ENCODE data around the gene PIK3R2. TPM values are rescaled to one million over a fixed set of nuclear protein-coding genes. Genes with fewer than 3 reads are reported as not detected.

PIK3R2 gene
- total RNA-seq, 1 experiment from 2014 or later, result 37.6 TPM

- TF ChIP-seq CTCF (IDR thresholded peaks at IDR 0.05) (no peak), TCF7L2 (IDR thresholded peaks at IDR 0.05; ENCODE audit: low read depth, low read length) (no peak), POLR2AphosphoS5 (IDR thresholded peaks at IDR 0.05; ENCODE audit: low read depth, low read length) (no peak), REST (IDR thresholded peaks at IDR 0.05; ENCODE audit: insufficient read depth in 1 of 2, low read depth in 2 of 2, low read length in 1 of 2) (no peak), SIN3A (IDR thresholded peaks at IDR 0.05; ENCODE audit: borderline replicate concordance, insufficient read depth, low read depth, low read length) (no peak)
- Histone ChIP-seq H3K4me1 (ENCODE audit: control insufficient read depth, insufficient read depth, low read length) (no peaks in the 10 kb centered on the region), H3K27me3 (ENCODE audit: control insufficient read depth, insufficient read depth, low read length) (no peaks in the 10 kb centered on the region), H3K9me3 (ENCODE audit: control insufficient read depth, insufficient read depth, low read depth, low read length) (no peaks in the 10 kb centered on the region), H3K4me3 (ENCODE audit: low read depth in 2 of 2, low read length in 2 of 2) (no peak overlapping the region), H3K36me3 (ENCODE audit: control insufficient read depth, insufficient read depth, low read length) (no peaks in the 10 kb centered on the region), H3K27ac (ENCODE audit: low read length) (no peak overlapping the region)
- no peak for ATAC-seq
- ChIA-PET CTCF (interaction anchor here (0.7 kb wide), 1 partner anchor 66 kb away, joined by 5 read pairs; no protein-coding TSS in a partner anchor), POLR2A (no interaction called here)
- DNase-seq (ENCODE audit: low read depth, low spot score), result no peak
- intact Hi-C loops (cut with micrococcal nuclease; ENCODE audit: unreplicated experiment) (no loop called here), in situ Hi-C loops (cut with HindIII; ENCODE audit: low pct_unique_long_range_greater_than_20kb, low sequenced_read_pairs) (no loop called here)
- BruUV-seq (replicated peaks), result no TSS peak
Measured at GRCh38 chr19:18183529-18183928, 30.6 kb downstream of the PIK3R2 start.

- DNase-seq (ENCODE audit: low read depth, low spot score) (no peak), ATAC-seq (no peak)
- no peaks in the 10 kb centered on the region for H3K36me3 ChIP-seq (ENCODE audit: control insufficient read depth, insufficient read depth, low read length)
- in situ Hi-C loops (cut with HindIII; ENCODE audit: low pct_unique_long_range_greater_than_20kb, low sequenced_read_pairs), result no loop called here
- POLR2A ChIA-PET, result interaction anchor here (0.6 kb wide), 1 partner anchor 109 kb away, joined by 9 read pairs; no protein-coding TSS in a partner anchor
- BruUV-seq (replicated peaks), result no TSS peak
- CTCF ChIA-PET, result no interaction called here
- no peaks in the 10 kb centered on the region for H3K4me1 ChIP-seq (ENCODE audit: control insufficient read depth, insufficient read depth, low read length)
- no peak overlapping the region for H3K4me3 ChIP-seq (ENCODE audit: low read depth in 2 of 2, low read length in 2 of 2)
- H3K27ac ChIP-seq (ENCODE audit: low read length), result no peak overlapping the region
- no peaks in the 10 kb centered on the region for H3K9me3 ChIP-seq (ENCODE audit: control insufficient read depth, insufficient read depth, low read depth, low read length)
- intact Hi-C loops (cut with micrococcal nuclease; ENCODE audit: unreplicated experiment), result no loop called here
- TF ChIP-seq TCF7L2 (IDR thresholded peaks at IDR 0.05; ENCODE audit: low read depth, low read length) (no peak), CTCF (IDR thresholded peaks at IDR 0.05) (no peak), POLR2AphosphoS5 (IDR thresholded peaks at IDR 0.05; ENCODE audit: low read depth, low read length) (no peak), REST (IDR thresholded peaks at IDR 0.05; ENCODE audit: insufficient read depth in 1 of 2, low read depth in 2 of 2, low read length in 1 of 2) (no peak), SIN3A (IDR thresholded peaks at IDR 0.05; ENCODE audit: borderline replicate concordance, insufficient read depth, low read depth, low read length) (no peak)
- no peaks in the 10 kb centered on the region for H3K27me3 ChIP-seq (ENCODE audit: control insufficient read depth, insufficient read depth, low read length)
Measured at GRCh38 chr19:18185538-18185937, 32.6 kb downstream of the PIK3R2 start.

Data from Panc1 (cell line).